ENCODE measurements around the gene TEKT2. TPM values are rescaled to one million over a fixed set of nuclear protein-coding genes. Genes with fewer than 3 reads are reported as not detected.

TEKT2 gene
- total RNA-seq, 1 donor from 2014 or later, result 0.25 TPM

DNA sequence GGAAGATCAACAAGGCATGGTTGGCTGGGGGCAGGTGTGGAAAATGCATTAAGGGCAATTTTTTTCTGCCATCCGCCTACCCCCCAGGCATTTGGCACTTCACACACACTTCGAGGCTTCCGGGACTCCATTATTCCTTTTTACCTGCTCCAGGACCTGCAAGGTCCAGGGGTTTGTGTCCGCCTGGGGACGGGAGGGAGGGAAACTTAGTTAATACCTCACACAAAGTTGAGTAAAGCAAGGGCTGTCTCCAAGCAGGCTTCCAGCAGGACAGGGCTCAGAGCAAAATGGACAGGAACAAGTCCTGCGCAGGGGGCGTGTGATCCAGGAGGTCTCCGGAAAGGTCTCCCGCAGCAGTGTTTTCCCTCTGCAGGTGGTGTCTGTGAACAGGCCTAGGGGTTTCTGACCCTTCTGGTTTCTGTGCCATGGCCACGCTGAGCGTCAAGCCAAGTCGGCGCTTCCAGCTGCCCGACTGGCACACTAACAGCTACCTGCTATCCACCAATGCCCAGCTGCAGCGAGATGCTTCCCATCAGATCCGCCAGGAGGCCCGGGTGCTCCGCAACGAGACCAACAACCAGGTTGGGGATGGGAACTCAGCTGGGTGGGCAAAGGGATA is 712 bp downstream of the TEKT2 start:
- TF ChIP-seq, protein P1, sequence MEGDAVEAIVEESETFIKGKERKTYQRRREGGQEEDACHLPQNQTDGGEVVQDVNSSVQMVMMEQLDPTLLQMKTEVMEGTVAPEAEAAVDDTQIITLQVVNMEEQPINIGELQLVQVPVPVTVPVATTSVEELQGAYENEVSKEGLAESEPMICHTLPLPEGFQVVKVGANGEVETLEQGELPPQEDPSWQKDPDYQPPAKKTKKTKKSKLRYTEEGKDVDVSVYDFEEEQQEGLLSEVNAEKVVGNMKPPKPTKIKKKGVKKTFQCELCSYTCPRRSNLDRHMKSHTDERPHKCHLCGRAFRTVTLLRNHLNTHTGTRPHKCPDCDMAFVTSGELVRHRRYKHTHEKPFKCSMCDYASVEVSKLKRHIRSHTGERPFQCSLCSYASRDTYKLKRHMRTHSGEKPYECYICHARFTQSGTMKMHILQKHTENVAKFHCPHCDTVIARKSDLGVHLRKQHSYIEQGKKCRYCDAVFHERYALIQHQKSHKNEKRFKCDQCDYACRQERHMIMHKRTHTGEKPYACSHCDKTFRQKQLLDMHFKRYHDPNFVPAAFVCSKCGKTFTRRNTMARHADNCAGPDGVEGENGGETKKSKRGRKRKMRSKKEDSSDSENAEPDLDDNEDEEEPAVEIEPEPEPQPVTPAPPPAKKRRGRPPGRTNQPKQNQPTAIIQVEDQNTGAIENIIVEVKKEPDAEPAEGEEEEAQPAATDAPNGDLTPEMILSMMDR (IDR thresholded peaks at IDR 0.05; ENCODE audit: insufficient read depth, low read length, poor library complexity, severe bottlenecking), result no peak

DNA sequence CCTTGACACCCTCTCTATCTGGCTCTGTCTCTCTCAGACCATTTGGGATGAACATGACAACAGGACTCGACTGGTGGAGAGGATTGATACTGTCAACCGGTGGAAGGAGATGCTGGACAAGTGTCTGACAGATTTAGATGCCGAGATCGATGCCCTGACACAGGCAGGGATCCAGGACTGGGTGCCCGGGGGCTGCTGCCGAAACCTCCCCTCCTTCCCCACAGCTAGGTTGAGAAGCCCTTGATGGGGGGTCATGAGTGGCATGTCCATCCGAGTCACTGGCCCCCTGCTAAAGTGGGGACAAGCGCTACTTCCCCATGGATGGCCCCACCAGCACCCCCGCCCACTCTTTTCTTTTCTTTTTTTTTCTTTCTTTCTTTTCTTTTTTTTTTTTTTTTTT is 1.2 kb downstream of the TEKT2 start:
- no peaks in the 10 kb centered on the region for H3K27me3 ChIP-seq (ENCODE audit: control insufficient read depth, insufficient read depth, low read length)

More for the DNA sequence above, 712 bp downstream of the TEKT2 start:
- no peaks in the 10 kb centered on the region for H3K36me3 ChIP-seq (ENCODE audit: control insufficient read depth, insufficient read depth, low read length)
- no peaks in the 10 kb centered on the region for H3K27me3 ChIP-seq (ENCODE audit: control insufficient read depth, insufficient read depth, low read length)
- no peak for DNase-seq (ENCODE audit: low read depth)
- peak overlapping the region; percentile 54 for H3K4me3 ChIP-seq (ENCODE audit: low read depth, low read length)

DNA sequence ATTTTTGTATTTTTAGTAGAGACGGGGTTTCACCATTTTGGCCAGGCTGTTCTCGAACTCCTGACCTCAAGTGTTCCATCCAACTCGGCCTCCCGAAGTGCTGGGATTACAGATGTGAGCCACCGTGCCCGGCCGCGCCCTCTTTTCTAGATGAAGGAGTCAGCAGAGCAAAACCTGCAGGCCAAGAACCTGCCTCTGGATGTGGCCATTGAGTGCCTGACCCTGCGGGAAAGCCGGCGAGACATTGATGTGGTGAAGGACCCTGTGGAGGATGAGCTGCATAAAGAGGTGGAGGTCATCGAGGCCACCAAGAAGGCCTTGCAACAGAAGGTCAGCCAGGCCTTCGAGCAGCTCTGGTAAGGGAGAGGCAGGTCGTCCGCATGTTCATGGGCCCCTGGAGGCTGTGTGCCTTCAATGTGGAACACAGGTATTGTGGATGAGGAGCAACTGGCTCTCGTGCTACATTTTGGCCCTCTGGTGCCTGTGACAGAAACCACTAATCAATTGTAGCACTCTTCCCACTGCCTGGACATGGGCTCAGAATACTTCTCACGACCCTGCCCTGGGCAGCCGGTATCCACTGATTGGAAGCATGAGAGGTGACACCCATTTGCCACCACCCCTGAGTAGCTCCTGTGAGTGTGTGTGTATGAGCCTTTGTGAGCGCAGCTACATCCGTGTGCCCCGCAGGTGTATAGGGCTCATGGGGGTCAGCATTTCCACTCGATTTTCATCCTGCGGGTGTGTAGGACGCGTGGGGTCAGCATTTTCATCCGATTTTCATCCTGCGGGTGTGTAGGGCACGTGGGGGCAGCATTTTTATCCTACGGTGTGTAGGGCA is 2.0 kb downstream of the TEKT2 start:
- Histone ChIP-seq H3K36me3 (ENCODE audit: control insufficient read depth, insufficient read depth, low read length) (no peaks in the 10 kb centered on the region), H3K27me3 (ENCODE audit: control insufficient read depth, insufficient read depth, low read length) (no peaks in the 10 kb centered on the region), H3K4me3 (ENCODE audit: low read depth, low read length) (no peak overlapping the region)
- TF ChIP-seq, protein P1 (IDR thresholded peaks at IDR 0.05; ENCODE audit: insufficient read depth, low read length, poor library complexity, severe bottlenecking), result no peak
- DNase-seq (ENCODE audit: low read depth), result no peak

More for the DNA sequence above, 1.2 kb downstream of the TEKT2 start:
- TF ChIP-seq, protein P1 (IDR thresholded peaks at IDR 0.05; ENCODE audit: insufficient read depth, low read length, poor library complexity, severe bottlenecking), result no peak
- Histone ChIP-seq H3K4me3 (ENCODE audit: low read depth, low read length) (no peak overlapping the region), H3K36me3 (ENCODE audit: control insufficient read depth, insufficient read depth, low read length) (no peaks in the 10 kb centered on the region)
- DNase-seq (ENCODE audit: low read depth), result no peak

DNA sequence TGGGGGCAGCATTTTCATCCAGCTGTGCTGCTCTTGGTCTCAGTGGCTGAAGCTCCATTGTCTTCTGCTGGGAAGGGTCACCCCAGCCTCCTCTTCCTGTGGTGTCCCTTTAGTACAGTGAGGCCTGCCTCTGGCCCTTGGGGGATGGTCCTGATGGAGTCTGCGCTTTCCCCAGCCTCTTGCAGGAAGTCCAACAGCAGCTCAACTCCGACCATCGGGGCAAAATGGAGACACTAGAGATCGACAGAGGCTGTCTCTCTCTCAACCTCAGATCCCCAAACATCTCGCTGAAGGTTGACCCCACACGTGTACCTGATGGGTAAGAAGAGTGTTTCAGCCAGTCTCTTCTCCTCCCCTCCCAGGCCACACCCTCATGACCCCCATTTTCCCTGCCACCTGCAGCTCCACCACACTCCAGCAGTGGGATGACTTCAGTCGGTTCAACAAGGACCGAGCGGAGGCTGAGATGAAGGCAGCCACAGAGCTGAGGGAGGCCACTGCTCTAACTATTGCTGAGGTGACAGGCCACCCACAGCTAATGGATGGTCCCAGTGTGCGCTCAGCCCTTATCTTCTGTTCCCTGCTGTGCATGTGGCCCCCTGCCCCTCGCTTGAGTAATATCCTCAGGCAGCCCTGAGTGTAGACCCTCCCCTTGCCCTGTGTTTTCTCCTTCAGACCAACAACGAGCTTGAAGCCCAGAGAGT is 2.8 kb downstream of the TEKT2 start:
- TF ChIP-seq, protein P1 (IDR thresholded peaks at IDR 0.05; ENCODE audit: insufficient read depth, low read length, poor library complexity, severe bottlenecking), result no peak
- no peak for DNase-seq (ENCODE audit: low read depth)
- Histone ChIP-seq H3K4me3 (ENCODE audit: low read depth, low read length) (no peak overlapping the region), H3K27me3 (ENCODE audit: control insufficient read depth, insufficient read depth, low read length) (no peaks in the 10 kb centered on the region), H3K36me3 (ENCODE audit: control insufficient read depth, insufficient read depth, low read length) (no peaks in the 10 kb centered on the region)

DNA sequence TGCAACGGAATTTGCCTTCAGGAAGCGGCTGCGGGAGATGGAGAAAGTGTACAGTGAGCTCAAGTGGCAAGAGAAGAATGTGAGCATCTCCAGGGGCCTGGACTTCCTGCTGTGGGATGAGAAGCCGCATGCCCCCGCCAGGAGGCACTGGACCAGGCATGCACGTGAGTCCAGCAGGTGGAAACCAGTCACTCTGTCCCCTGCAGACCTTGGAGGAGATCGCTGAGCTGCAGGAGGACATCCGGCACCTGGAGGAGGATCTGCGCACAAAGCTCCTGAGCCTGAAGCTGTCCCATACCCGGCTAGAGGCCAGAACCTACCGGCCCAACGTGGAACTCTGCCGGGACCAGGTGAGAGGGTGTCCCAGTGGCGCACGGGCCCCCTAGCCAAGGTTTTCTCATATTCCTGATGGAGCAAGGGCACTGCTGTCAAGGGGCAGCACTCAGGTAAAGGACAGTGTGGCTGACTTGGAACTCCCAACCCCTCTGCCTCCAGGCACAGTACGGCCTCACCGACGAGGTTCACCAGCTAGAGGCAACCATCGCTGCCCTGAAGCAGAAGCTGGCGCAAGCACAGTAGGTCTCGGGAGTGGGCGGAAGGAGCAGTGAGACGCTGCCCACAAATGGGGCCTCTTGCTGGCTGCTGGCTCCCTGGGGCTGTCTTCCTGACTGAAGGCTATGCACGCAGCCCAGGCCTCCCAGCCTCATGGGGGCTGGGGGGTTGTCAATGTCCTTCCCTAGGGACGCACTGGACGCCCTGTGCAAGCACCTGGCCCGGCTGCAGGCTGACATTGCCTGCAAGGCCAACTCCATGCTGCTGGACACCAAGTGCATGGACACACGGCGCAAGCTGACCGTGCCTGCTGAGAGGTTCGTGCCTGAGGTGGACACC is 3.6 kb downstream of the TEKT2 start:
- no peaks in the 10 kb centered on the region for H3K27me3 ChIP-seq (ENCODE audit: control insufficient read depth, insufficient read depth, low read length)
- DNase-seq (ENCODE audit: low read depth), result no peak
- TF ChIP-seq, protein P1 (IDR thresholded peaks at IDR 0.05; ENCODE audit: insufficient read depth, low read length, poor library complexity, severe bottlenecking), result no peak
- peaks cover 2% of the 10 kb centered on the region for H3K36me3 ChIP-seq (ENCODE audit: control insufficient read depth, insufficient read depth, low read length)
- H3K4me3 ChIP-seq (ENCODE audit: low read depth, low read length), result no peak overlapping the region

Data from kidney epithelial cell (primary cell).